ENCODE data around the gene DNAJC1. TPM values are rescaled to one million over a fixed set of nuclear protein-coding genes. Genes with fewer than 3 reads are reported as not detected.

Gene DNAJC1
- total and polyA plus RNA-seq, 2 of the 4 experiments (the other 2 are of a cell fraction) = 12.7 to 13.3 TPM

GRCh38 chr10:21712975-21713374, 290.6 kb downstream of the DNAJC1 start:
- Histone ChIP-seq H2BK120ac (ENCODE audit: low read depth, low read length) (no peak overlapping the region), H3K9me1 (ENCODE audit: insufficient read depth, low read length) (peaks cover 3% of the 10 kb centered on the region; the same call in 1 of the 2 replicates), H2AK9ac (replicated peaks; ENCODE audit: low read depth, low read length, poor library complexity) (no peak overlapping the region), H3K27ac (ENCODE audit: insufficient read depth, low read length) (no peak overlapping the region), H2BK5ac (ENCODE audit: low read depth, low read length, poor library complexity, severe bottlenecking) (no peak overlapping the region), H3K36me3 (ENCODE audit: control insufficient read depth, insufficient read depth, low read length) (peaks cover 11% of the 10 kb centered on the region), H4K20me1 (ENCODE audit: insufficient read depth, low read length) (no peaks in the 10 kb centered on the region), H3K9ac (ENCODE audit: low read depth, low read length) (no peak overlapping the region), H3K56ac (ENCODE audit: extremely low read depth, insufficient read depth, low read length) (no peak overlapping the region; the same call in 1 of the 2 replicates), H3K27me3 (ENCODE audit: control insufficient read depth, insufficient read depth, low read length) (no peaks in the 10 kb centered on the region), H2AFZ (replicated peaks; ENCODE audit: low read length, poor library complexity) (no peak overlapping the region), H3K9me3 (ENCODE audit: control insufficient read depth, insufficient read depth, low read length) (no peaks in the 10 kb centered on the region), H3K4me1 (ENCODE audit: control insufficient read depth, insufficient read depth, low read length) (peaks cover 5% of the 10 kb centered on the region; the same call in 1 of the 2 replicates), H2BK15ac (ENCODE audit: low read depth, low read length) (no peak overlapping the region), H4K91ac (ENCODE audit: insufficient read depth, low read depth, low read length) (no peak overlapping the region), H3K4me3 (ENCODE audit: insufficient read depth, low read depth, low read length) (no peak overlapping the region), H2AK5ac (ENCODE audit: low read depth, low read length) (no peak overlapping the region), H3K14ac (replicated peaks; ENCODE audit: low read depth, low read length) (peak overlapping the region; percentile 62; the same call in 1 of the 2 replicates), H4K8ac (ENCODE audit: low read depth in 2 of 2, low read length in 2 of 2) (no peak overlapping the region; a peak in 1 of 4 replicates), H3K18ac (ENCODE audit: low read depth, low read length) (no peak overlapping the region), H3K4me2 (ENCODE audit: low read depth, low read length) (no peak overlapping the region), H4K5ac (ENCODE audit: low read depth, low read length) (no peak overlapping the region), H3K79me1 (ENCODE audit: low read depth in 1 of 2, low read length in 2 of 2) (peaks cover 24 to 32% of the 10 kb centered on the region in 2 experiments), H2BK20ac (ENCODE audit: low read depth, low read length) (no peak overlapping the region), H3K4ac (ENCODE audit: low read depth, low read length) (no peak overlapping the region), H3K23ac (ENCODE audit: low read depth, low read length) (no peak overlapping the region)
- TF ChIP-seq SMC3 (IDR thresholded peaks at IDR 0.05; ENCODE audit: low read depth, low read length) = no peak
- TF ChIP-seq USF2 (IDR thresholded peaks at IDR 0.05; ENCODE audit: low read depth, low read length) = no peak
- no peak for TF ChIP-seq CHD1 (IDR thresholded peaks at IDR 0.05; ENCODE audit: low read depth, low read length)
- no peak for TF ChIP-seq CEBPB (IDR thresholded peaks at IDR 0.05; ENCODE audit: low read depth, low read length)
- no peak for TF ChIP-seq MXI1 (IDR thresholded peaks at IDR 0.05; ENCODE audit: borderline replicate concordance, low read depth, low read length)
- no peak for TF ChIP-seq BHLHE40 (IDR thresholded peaks at IDR 0.05; ENCODE audit: low read depth, low read length)
- no peak for TF ChIP-seq FOS (IDR thresholded peaks at IDR 0.05; ENCODE audit: low read depth, low read length)
- no peak for TF ChIP-seq CTCF (conservative IDR thresholded peaks at IDR 0.05; ENCODE audit: low read depth, low read length)
- TF ChIP-seq RFX5 (IDR thresholded peaks at IDR 0.05; ENCODE audit: low read depth, low read length) = no peak
- TF ChIP-seq MAFK (IDR thresholded peaks at IDR 0.05; ENCODE audit: low read depth, low read length) = no peak
- TF ChIP-seq ELK1 (IDR thresholded peaks at IDR 0.05; ENCODE audit: borderline replicate concordance, low read depth, low read length) = no peak
- no peak for TF ChIP-seq POLR2A (IDR thresholded peaks at IDR 0.05; ENCODE audit: low read depth, low read length)
- no peak for ATAC-seq (ENCODE audit: low read depth)
- no TSS peak for BruUV-seq (replicated peaks)
- intact Hi-C loops (cut with micrococcal nuclease) = no loop called here
- dilution Hi-C loops (cut with HindIII; ENCODE audit: low sequenced_read_pairs, unreplicated experiment) = no loop called here
- WGBS, 2 experiments (ENCODE audit: extremely low coverage in 2 of 2, insufficient read length in 1 of 2) = 91% methylated on average over 2 of the region's 4 CpGs; no CpG with 5 or more reads in 1 of the 2 experiments
- in situ Hi-C loops (cut with MboI; ENCODE audit: low sequenced_read_pairs) = no loop called here
- ChIA-PET CTCF (interaction anchor here (0.6 kb wide), 1 partner anchor 162 kb away, joined by 3 read pairs; no protein-coding TSS in a partner anchor), POLR2A (ENCODE audit: unreplicated experiment) (no interaction called here)
- no peak for DNase-seq

Data from IMR-90 (cell line).